Superior temporal gyrus (tissue), 1 donor: ENCODE measurements around the gene SLC2A10.

Source experiments
- DNase-seq: peaks from one replicate; pipeline ENCODE4 v3.0.0-alpha.2; 2016; ENCODE audit errors: extremely low spot score

The SLC2A10 gene

GRCh38 chr20:46703435-46703834 lies 6.0 kb upstream of the SLC2A10 start:
- no peak for DNase-seq

- no peak for DNase-seq
These were observed 4.6 kb upstream of the SLC2A10 start for GRCh38 chr20:46704714-46705377.

DNA sequence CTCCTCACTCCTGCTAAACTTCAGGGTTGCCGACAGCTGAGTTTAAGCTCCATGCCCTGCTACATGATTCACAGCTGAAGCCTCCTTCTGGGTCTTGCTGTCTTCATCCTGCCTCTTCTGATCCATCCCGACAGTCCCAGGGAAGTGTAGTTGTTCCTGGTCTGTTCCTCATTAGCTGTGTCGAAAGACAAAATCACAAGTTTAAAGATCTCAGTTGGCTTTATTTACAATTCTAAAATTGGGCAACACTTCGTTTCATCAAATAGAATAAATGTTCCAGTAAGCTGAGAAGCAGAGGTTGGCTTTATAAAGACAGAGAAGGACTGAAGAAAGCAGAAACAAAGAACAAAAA lies 4.1 kb upstream of the SLC2A10 start:
- no peak for DNase-seq

- DNase-seq = no peak
These were observed 3.2 kb upstream of the SLC2A10 start for GRCh38 chr20:46706242-46706641.

DNA sequence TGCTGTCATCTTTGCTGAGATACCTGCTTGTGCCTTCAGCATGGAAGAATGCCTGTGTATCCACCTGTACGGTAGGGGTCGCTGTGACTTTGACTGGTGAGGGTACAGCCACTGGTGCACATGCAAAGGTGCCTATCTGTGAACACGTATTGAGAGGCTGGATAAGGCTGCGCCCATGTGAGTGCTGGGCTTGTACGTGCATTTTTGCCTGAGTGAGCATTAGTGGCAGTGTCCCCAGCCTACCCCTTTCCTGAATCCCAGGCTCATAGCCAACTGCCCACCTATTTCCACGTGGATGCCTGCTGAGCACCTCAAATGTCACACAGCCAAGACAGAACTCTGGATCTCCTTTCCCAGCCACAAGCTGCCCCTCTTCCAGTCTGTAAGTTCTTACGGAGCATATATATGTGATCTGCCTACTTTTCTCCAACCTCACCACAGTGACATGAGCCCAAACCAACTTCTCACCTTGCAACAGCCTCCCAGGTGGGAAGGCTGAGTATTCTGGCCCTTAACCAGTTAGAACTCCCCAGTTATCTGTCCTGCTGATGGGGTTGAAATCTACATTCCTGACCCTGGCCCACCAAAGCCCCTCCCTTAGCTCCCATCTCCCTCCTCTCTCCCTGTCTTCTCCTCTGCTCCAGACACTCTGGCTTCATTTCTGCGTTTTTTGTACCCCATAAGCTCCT lies 1.1 kb upstream of the SLC2A10 start:
- no peak for DNase-seq

DNA sequence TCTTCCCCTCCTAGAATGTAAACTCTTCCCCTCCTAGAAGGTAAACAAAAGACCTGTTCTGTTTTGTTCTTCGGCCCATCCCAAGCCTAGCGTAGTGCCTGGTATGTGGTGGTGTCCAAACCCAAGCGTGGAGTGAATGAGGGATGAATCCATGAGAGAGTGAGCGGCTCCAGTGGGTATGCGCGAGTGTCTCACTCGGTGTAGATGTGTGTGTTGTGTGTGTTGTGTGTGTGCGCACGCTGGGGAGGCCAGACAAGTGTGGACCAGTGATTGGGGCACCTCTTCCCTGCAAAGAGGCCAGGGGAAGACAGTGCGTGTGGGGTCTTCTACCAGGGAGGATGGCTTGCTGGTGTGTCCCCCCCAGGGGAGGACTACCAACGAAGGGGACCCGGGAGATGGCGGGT lies 392 bp upstream of the SLC2A10 start:
- no peak for DNase-seq

- no peak for DNase-seq
These were observed 884 bp downstream of the SLC2A10 start for GRCh38 chr20:46710153-46710913.

- no peak for DNase-seq
These were observed 2.7 kb downstream of the SLC2A10 start for GRCh38 chr20:46712056-46712636.

DNA sequence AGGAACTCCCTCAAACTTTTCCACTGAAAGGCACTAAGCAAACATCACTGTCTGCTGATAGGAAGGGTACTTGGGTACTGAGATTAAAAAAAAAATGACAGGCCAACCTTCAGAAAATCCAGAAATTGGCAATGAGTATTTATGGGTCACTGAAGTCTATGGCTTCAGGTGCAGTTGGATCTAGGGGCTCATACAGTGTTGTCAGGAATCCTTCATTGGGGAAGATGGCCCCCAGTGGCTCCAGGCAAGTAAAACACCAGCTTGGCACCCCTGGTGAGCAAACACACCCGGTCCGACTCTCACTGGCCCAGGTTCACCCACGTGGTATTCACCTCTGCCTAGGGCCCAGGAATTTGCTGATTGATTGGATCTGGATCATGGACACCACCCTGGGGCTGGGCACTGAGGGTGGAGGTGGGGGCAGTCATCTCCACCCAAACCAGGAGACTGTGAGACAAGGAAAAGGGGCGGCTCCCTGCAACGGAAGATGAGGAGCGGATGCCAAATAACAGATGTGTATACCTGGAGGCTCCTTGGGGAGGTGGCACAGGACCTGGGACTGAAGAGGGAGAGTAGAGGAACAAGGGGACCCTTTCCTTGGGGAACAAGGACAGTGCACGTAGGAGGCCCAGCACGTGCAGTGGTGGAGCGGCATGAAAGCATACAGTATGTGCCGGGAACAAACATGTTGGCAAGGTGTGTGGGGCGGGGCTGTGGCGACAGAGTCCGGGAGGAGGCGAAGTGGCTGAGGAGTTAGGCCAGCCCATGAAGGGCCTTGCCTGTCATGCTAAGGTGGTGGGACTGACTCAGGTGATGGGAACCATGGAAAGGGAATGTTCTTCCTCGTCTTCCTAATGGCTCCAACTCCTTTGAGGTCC lies 4.7 kb downstream of the SLC2A10 start:
- no peak for DNase-seq

- DNase-seq = no peak
These were observed 5.9 kb downstream of the SLC2A10 start for GRCh38 chr20:46715292-46715756.

DNA sequence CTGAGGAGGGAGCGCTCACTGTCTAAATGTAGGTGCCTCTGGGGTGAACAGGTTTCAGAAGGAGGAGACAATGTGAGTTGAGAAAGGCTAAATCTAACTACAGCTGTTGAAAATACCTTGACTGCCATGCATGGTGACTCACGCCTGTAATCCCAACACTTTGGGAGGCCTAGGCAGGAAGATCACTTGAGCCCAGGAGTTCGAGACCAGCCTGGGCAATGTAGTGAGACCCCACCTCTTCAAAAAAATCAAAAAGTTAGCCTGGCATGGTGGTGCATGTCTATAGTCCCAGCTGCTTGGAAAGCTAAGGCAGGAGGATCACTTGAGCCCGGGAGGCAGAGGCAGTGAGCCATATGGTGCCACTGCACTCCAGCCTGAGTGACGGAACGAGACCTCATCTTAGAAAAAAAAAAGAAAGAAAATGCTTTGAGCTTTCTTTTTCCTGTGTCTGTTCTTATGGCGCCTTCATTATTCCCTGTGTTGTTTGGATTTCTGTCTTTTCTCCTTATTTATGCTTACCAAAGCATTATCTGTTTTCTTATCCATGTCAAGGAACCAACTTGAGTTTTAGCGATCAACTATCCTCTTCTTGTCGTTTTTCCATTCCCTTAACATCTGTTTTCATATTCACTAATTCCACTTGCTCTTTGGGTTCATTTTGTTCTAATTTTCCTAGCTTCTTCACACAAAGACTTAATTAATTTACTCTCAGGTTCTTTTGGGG lies 8.5 kb downstream of the SLC2A10 start:
- DNase-seq = no peak

DNA sequence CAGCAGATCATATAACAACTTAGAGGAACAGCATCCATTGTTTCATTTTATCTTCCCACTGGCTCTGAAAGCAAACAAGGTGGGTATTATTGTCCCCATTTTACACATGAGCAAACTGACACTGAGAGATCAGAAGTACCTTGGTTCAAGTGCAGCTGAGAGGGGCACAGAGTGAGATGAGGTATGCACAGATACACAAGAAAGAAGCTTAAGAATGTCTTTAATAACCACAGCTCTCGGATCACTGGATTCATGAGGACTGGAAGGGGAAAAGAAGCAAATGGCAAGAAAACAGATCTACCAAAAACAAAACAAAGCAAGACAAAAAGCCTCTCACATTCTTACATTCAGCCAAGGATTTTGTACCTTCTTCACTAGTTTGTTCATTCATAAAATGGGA lies 10.6 kb downstream of the SLC2A10 start:
- no peak for DNase-seq

DNA sequence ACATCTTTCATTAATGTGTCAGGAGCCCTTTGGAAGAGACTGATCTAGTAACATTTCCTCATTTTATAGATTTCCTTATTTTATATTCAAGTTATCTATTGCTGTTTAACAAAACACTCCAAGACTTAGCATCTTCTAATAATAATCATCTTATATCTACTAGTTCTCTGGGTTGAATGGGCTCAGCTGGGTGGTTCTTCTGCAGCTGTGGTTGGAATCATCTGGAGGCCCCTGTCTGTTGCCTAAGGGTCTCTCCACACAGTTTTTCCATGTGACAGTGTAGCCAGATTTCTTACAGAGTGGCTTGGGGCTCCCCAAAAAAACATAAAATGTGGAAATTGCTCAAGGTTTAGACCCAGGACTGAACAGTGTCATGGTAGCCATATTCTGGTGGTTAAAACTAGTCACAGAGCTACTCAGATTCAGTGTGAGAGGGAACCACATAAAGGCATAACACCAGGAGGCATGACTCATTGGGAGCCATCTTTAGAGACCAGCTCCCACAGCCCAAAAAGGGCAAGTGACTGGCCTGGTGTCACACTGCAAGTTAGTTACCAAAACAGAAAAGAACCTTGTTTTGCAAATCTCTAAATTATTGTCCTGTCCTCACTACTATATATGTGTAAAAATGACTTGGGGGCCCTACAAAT lies 11.5 kb downstream of the SLC2A10 start:
- no peak for DNase-seq

- no peak for DNase-seq
These were observed 12.0 kb downstream of the SLC2A10 start for GRCh38 chr20:46721476-46721875.

GRCh38 chr20:46722450-46722849 lies 13.0 kb downstream of the SLC2A10 start:
- DNase-seq = no peak

GRCh38 chr20:46723039-46723438 lies 13.6 kb downstream of the SLC2A10 start:
- DNase-seq = no peak

DNA sequence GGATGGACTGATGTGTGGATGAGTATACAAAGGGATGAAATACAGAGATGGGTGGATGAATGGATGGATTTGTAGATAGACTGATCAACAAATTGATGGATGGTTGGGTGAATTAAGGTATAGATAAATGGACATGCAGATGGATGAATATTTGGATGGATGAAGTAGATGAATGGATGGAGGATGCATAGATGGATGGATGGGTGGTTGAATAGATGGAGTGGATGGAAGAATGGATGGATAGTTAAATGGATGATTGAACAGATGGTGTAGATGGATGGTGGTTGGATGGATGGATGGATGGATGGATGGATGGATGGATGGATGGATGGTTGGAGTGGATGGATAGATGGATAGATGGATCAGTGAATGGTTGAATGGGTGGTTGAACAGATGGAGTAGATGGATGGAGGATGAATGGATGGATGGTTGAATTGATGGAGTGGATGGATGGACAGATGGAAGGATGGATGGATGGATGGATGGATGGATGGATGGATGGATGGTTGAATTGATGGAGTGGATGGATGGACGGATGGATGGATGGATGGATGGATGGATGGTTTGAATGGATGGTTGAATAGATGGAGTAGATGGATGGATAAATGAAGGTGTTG lies 15.0 kb downstream of the SLC2A10 start:
- DNase-seq = no peak

DNA sequence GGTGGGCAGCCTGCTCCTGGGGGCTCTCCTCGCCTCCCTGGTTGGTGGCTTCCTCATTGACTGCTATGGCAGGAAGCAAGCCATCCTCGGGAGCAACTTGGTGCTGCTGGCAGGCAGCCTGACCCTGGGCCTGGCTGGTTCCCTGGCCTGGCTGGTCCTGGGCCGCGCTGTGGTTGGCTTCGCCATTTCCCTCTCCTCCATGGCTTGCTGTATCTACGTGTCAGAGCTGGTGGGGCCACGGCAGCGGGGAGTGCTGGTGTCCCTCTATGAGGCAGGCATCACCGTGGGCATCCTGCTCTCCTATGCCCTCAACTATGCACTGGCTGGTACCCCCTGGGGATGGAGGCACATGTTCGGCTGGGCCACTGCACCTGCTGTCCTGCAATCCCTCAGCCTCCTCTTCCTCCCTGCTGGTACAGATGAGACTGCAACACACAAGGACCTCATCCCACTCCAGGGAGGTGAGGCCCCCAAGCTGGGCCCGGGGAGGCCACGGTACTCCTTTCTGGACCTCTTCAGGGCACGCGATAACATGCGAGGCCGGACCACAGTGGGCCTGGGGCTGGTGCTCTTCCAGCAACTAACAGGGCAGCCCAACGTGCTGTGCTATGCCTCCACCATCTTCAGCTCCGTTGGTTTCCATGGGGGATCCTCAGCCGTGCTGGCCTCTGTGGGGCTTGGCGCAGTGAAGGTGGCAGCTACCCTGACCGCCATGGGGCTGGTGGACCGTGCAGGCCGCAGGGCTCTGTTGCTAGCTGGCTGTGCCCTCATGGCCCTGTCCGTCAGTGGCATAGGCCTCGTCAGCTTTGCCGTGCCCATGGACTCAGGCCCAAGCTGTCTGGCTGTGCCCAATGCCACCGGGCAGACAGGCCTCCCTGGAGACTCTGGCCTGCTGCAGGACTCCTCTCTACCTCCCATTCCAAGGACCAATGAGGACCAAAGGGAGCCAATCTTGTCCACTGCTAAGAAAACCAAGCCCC lies 16.0 kb downstream of the SLC2A10 start:
- no peak for DNase-seq

- DNase-seq = no peak
These were observed 22.3 kb downstream of the SLC2A10 start for GRCh38 chr20:46731770-46732169.
